HepG2 (cell line): ENCODE results near the gene SULT2B1. TPM values are rescaled to one million over a fixed set of nuclear protein-coding genes. Genes with fewer than 3 reads are reported as not detected.

Experiments
- ATAC-seq: fragments of 200-7000 bp; cut with Tn5 transposase; 3 replicates; pipeline ENCODE4 v1.9.1; 2020; ENCODE audit warnings: mild to moderate bottlenecking, moderate library complexity
- BruUV-seq: library from RNA; stranded (reverse); fragments of 400-500 nt; replicated peaks from 2 replicates; lab custom pipeline; 2021; lab: Mats Ljungman, UMichigan
- CTCF ChIA-PET: fragments of 300-600 bp; formaldehyde crosslinking; extraction: SDS; loops from one replicate; lab custom pipeline; 2021; ENCODE audit warnings: low total read pairs, inconsistent platforms, low intra/inter-chr PET ratio; lab: Yijun Ruan, JAX
- POLR2A ChIA-PET: fragments of 350-600 bp; sonication (Branson Sonifier 250); formaldehyde crosslinking; loops from one replicate; lab custom pipeline; 2020; ENCODE audit warnings: antibody characterized with exemption, inconsistent platforms; lab: Yijun Ruan, JAX
- DNase-seq: peaks from one replicate; pipeline ENCODE4 v3.0.0-alpha.2; 2015; ENCODE audit warnings: low spot score
- FAIRE-seq: peaks from 3 replicates; lab custom pipeline; 2011; peaks lifted over from hg19 to GRCh38; lab: Jason Lieb, UNC
- H2AFZ ChIP-seq: one replicate; pipeline ENCODE4 v1.6.1; 2011; ENCODE audit warnings: low read length, inconsistent platforms
- H3K27ac ChIP-seq: fragments of 300-600 bp; 3 replicates; pipeline ENCODE4 v1.8.0; 2011; ENCODE audit warnings: mixed run types, mild to moderate bottlenecking, mixed read lengths, low read length, inconsistent platforms; ENCODE audit not compliant: insufficient read depth; ENCODE audit errors: extremely low read length
- H3K27me3 ChIP-seq, 2 experiments: fragments of 200-600 bp in 1 of 2; 2 replicates in 1 of 2; 3 replicates in 1 of 2; pipeline versions ENCODE4 v1.6.0 to v1.8.0; 2011; ENCODE audit warnings: low read length in 2 of 2, mild to moderate bottlenecking in 2 of 2, moderate library complexity in 2 of 2, inconsistent platforms in 1 of 2; ENCODE audit not compliant: insufficient read depth in 2 of 2, control insufficient read depth in 1 of 2
- H3K36me3 ChIP-seq, 2 experiments: fragments of 200-600 bp in 1 of 2; replicated peaks in 1 of 2; 2 replicates in 1 of 2; 3 replicates in 1 of 2; pipeline versions ENCODE4 v1.5.1 to v1.8.0; 2011; ENCODE audit warnings: low read length in 2 of 2, inconsistent platforms in 1 of 2; ENCODE audit not compliant: insufficient read depth in 2 of 2, control insufficient read depth in 1 of 2
- H3K4me1 ChIP-seq: 2 replicates; pipeline ENCODE4 v1.5.1; 2012; ENCODE audit warnings: low read length, inconsistent platforms; ENCODE audit not compliant: insufficient read depth
- H3K4me2 ChIP-seq: 2 replicates; pipeline ENCODE4 v1.6.0; 2011; ENCODE audit warnings: low read depth, low read length, inconsistent platforms
- H3K4me3 ChIP-seq, 3 experiments: fragments of 200-600 bp in 1 of 3; sonication (generic), shearing (Covaris generic) in 1 of 3; replicated peaks in 1 of 3; 2 replicates each; pipeline ENCODE4 v1.5.1; 2011 to 2016; ENCODE audit warnings: low read length in 3 of 3, inconsistent platforms in 2 of 3, low read depth in 2 of 3, mild to moderate bottlenecking in 2 of 3, control low read depth in 1 of 3, mixed read lengths in 1 of 3; ENCODE audit not compliant: insufficient read depth in 1 of 3
- H3K79me2 ChIP-seq: one replicate; pipeline ENCODE4 v1.6.1; 2011; ENCODE audit warnings: low read length, inconsistent platforms; ENCODE audit not compliant: insufficient read depth
- H3K9ac ChIP-seq: 2 replicates; pipeline ENCODE4 v1.6.0; 2011; ENCODE audit warnings: mild to moderate bottlenecking, low read depth, low read length, inconsistent platforms; ENCODE audit not compliant: insufficient read depth
- H3K9me3 ChIP-seq: 2 replicates; pipeline ENCODE4 v1.5.1; 2012; ENCODE audit warnings: mild to moderate bottlenecking, low read length
- H4K20me1 ChIP-seq: 2 replicates; pipeline ENCODE4 v1.6.0; 2011; ENCODE audit warnings: inconsistent platforms, mild to moderate bottlenecking, low read length, moderate library complexity; ENCODE audit not compliant: insufficient read depth
- ASH2L ChIP-seq: fragments of 300-600, 200-600 bp; sonication (generic); IDR thresholded peaks from 2 replicates; pipeline ENCODE4 v1.7.0; 2017; ENCODE audit warnings: low read depth, mild to moderate bottlenecking, moderate library complexity, mixed read lengths, low read length; ENCODE audit not compliant: insufficient read length
- ATAD3A ChIP-seq: sonication (generic); formaldehyde crosslinking; IDR thresholded peaks from 2 replicates; pipeline ENCODE4 v1.4.0; 2020; ENCODE audit warnings: missing genetic modification reagents
- BCL3 ChIP-seq: sonication (generic); formaldehyde crosslinking; IDR thresholded peaks from 2 replicates; pipeline ENCODE4 v1.5.1; 2020; ENCODE audit warnings: mild to moderate bottlenecking, missing genetic modification reagents, moderate library complexity
- ELF4 ChIP-seq: sonication (generic); formaldehyde crosslinking; IDR thresholded peaks from 2 replicates; pipeline ENCODE4 v1.5.0; 2020; ENCODE audit warnings: missing genetic modification reagents, mild to moderate bottlenecking, moderate library complexity, borderline replicate concordance
- KLF11 ChIP-seq: IDR thresholded peaks from 2 replicates; pipeline ENCODE4 v1.6.1; 2016; ENCODE audit warnings: missing compliant biosample characterization
- MIER2 ChIP-seq: IDR thresholded peaks from 2 replicates; pipeline ENCODE4 v1.6.1; 2016; ENCODE audit warnings: missing biosample characterization, missing genetic modification reagents
- SNAPC5 ChIP-seq: sonication (generic); formaldehyde crosslinking; IDR thresholded peaks from 2 replicates; pipeline ENCODE4 v1.8.1; 2023; ENCODE audit warnings: mild to moderate bottlenecking, missing genetic modification reagents, borderline replicate concordance
- SOX13 ChIP-seq, 3 experiments: fragments of 450-650 bp in 1 of 3; sonication (generic) in 1 of 3; formaldehyde crosslinking in 1 of 3; IDR thresholded peaks in 2 of 3; conservative IDR thresholded peaks in 1 of 3; 2 replicates each; pipeline versions ENCODE4 v1.5.0 to v1.6.1; 2016 to 2020; ENCODE audit warnings: antibody characterized with exemption in 1 of 3, mild to moderate bottlenecking in 1 of 3, missing compliant biosample characterization in 1 of 3, missing genetic modification reagents in 1 of 3, moderate library complexity in 1 of 3
- TCF7L2 ChIP-seq: IDR thresholded peaks from 2 replicates; pipeline ENCODE4 v1.6.1; 2011; ENCODE audit warnings: mild to moderate bottlenecking, low read depth, low read length, moderate library complexity
- ZBTB49 ChIP-seq: sonication (generic); formaldehyde crosslinking; IDR thresholded peaks from 2 replicates; pipeline ENCODE4 v1.4.0; 2020; ENCODE audit warnings: missing genetic modification reagents, borderline replicate concordance
- ZMYM2 ChIP-seq: sonication (generic); formaldehyde crosslinking; IDR thresholded peaks from 2 replicates; pipeline ENCODE4 v1.8.0; 2022; ENCODE audit warnings: mild to moderate bottlenecking, missing genetic modification reagents
- ZNF20 ChIP-seq: sonication (generic); formaldehyde crosslinking; IDR thresholded peaks from 2 replicates; pipeline ENCODE4 v1.4.0; 2020; ENCODE audit warnings: mild to moderate bottlenecking, moderate library complexity, missing genetic modification reagents
- ZNF597 ChIP-seq: sonication (generic); formaldehyde crosslinking; IDR thresholded peaks from 2 replicates; pipeline ENCODE4 v1.5.0; 2020; ENCODE audit warnings: missing genetic modification reagents
- ZNF703 ChIP-seq: sonication (generic); formaldehyde crosslinking; IDR thresholded peaks from 2 replicates; pipeline ENCODE4 v1.5.1; 2020; ENCODE audit warnings: missing genetic modification reagents, mild to moderate bottlenecking, moderate library complexity, borderline replicate concordance
- WGBS: methylation state at CpG from one replicate; pipeline ENCODE4 v1.1.6; 2017; ENCODE audit warnings: low lambda C conversion rate; 5-methylcytosine and 5-hydroxymethylcytosine counted together
- in situ Hi-C: cut with HindIII; loops from 2 replicates; pipeline ENCODE4 v1.10.0; 2017; ENCODE audit warnings: low pct_unique_long_range_greater_than_20kb; ENCODE audit not compliant: extremely low pct_ligation_motif_present
- intact Hi-C: fragments of 100-400 bp; cut with micrococcal nuclease; formaldehyde crosslinking; loops from one replicate; pipeline ENCODE4 v1.10.0; 2022; ENCODE audit not compliant: unreplicated experiment
- polyA plus RNA-seq, 8 experiments: library from polyadenylated mRNA; depleted of rRNA in 3 of 8; stranded (reverse) in 7 of 8; unstranded in 1 of 8; fragments of >200 nt; fragmentation: Illumina TruSeq in 4 of 8; extraction: Trizol in 4 of 8; gene quantifications; 2 replicates each; pipeline versions ENCODE4 v1.2.1 to v1.2.3, GENCODE V29; 2011 to 2016; ENCODE audit warnings: low read depth in 4 of 8, missing spikeins in 1 of 8, mixed read lengths in 1 of 8; ENCODE audit not compliant: insufficient read depth in 1 of 8
- total RNA-seq, 5 experiments: library from RNA; depleted of rRNA; stranded (reverse); fragments of >200 nt; fragmentation: Illumina TruSeq; extraction: Trizol; gene quantifications; 2 replicates each; pipeline ENCODE4 v1.2.3, GENCODE V29; 2016; ENCODE audit warnings: low read depth in 1 of 5

Gene SULT2B1
- total and polyA plus RNA-seq, 2 of the 13 experiments (the other 11 are each of a cell fraction or from before 2014, with no cell fraction given): 0.13 TPM; not detected in 1

- CTCF ChIA-PET: interaction anchor here (0.6 kb wide), 1 partner anchor 11 kb away, joined by 3 read pairs; no protein-coding TSS in a partner anchor
- intact Hi-C loops (no loop called here), in situ Hi-C loops (no loop called here)
- no peaks in the 10 kb centered on the region for H4K20me1 ChIP-seq
- DNase-seq (peak; percentile 93), FAIRE-seq (peak; percentile 72), ATAC-seq (peak; percentile 88)
- no peaks in the 10 kb centered on the region; a peak in 1 of 5 replicates for H3K27me3 ChIP-seq
- no peak overlapping the region; a peak in 1 of 6 replicates for H3K4me3 ChIP-seq
- H3K9ac ChIP-seq: no peak overlapping the region
- POLR2A ChIA-PET: interaction anchor here (0.7 to 1.9 kb wide), 9 partner anchors 10 to 68 kb away, joined by 3 to 10 read pairs (median 4); partner anchors contain the start of genes RPL18 and SPHK2
- 8% methylated on average over 14 of the region's 27 CpGs for WGBS
- no peaks in the 10 kb centered on the region for H3K9me3 ChIP-seq
- peaks cover 65% of the 10 kb centered on the region for H3K4me1 ChIP-seq
- no peaks in the 10 kb centered on the region for H3K79me2 ChIP-seq
- H3K27ac ChIP-seq: peak overlapping the region; percentile 61
- no peak overlapping the region for H2AFZ ChIP-seq
- no peaks in the 10 kb centered on the region for H3K36me3 ChIP-seq
- BruUV-seq: no TSS peak
- H3K4me2 ChIP-seq: peak overlapping the region; percentile 42
- TF ChIP-seq ELF4 (CRISPR knock-in tag) (no peak), SOX13 (IDR thresholded peaks at IDR 0.05) (peak; percentile 34; the same call in 1 of the 2 replicates), SOX13 (CRISPR knock-in tag; conservative IDR thresholded peaks at IDR 0.05 in 1 of 2, IDR thresholded peaks at IDR 0.05 in 1 of 2) (peak in 1 of 2 experiments; percentile 89; a peak in 2 of 4 replicates), KLF11 (peak; percentile 45; the same call in 1 of the 2 replicates), ZNF20 (CRISPR knock-in tag) (no peak), MIER2 (0 out of 2 replicates have a peak, but pooled peaks have one; percentile 68), TCF7L2 (peak; percentile 73; the same call in 1 of the 2 replicates), ASH2L (peak; percentile 72), ZMYM2 (CRISPR knock-in tag) (peak; percentile 99), SNAPC5 (no peak), ZNF703 (CRISPR knock-in tag) (peak; percentile 64; the same call in 1 of the 2 replicates), ATAD3A (no peak), ZNF597 (CRISPR knock-in tag) (no peak), ZBTB49 (CRISPR knock-in tag) (no peak), BCL3 (CRISPR knock-in tag) (no peak; the same call in 1 of the 2 replicates)
Observed at GRCh38 chr19:48558018-48558684, 6.2 kb downstream of the SULT2B1 start.
